Naive B cell (primary cell): ENCODE results near the gene SGK1. TPM values are rescaled to one million over a fixed set of nuclear protein-coding genes. Genes with fewer than 3 reads are reported as not detected.
"Not testable (repeated sequence)": the region's sequence is repeated elsewhere in the genome, so short reads cannot be mapped to it uniquely, and the experiment has no call there.

Source experiments
- ATAC-seq, 2 donors: fragments of 150-1000 bp; cut with Tn5 transposase; 2 replicates each; pipeline ENCODE4 v1.10.0; 2021; ENCODE audit warnings: low read depth in 2 of 2, mild to moderate bottlenecking in 2 of 2, moderate library complexity in 2 of 2
- DNase-seq: peaks from one replicate; pipeline ENCODE4 v3.0.0; 2022
- H3K27ac Mint-ChIP-seq, 6 donors: one replicate each; pipeline ENCODE4 v1.8.0; 2020 to 2022; ENCODE audit warnings: mild to moderate bottlenecking in 6 of 6, mixed read lengths in 6 of 6, moderate library complexity in 5 of 6, inconsistent platforms in 2 of 6
- H3K27me3 Mint-ChIP-seq, 3 donors: one replicate each; pipeline ENCODE4 v1.8.0; 2021 to 2022; ENCODE audit warnings: mixed read lengths in 3 of 3, mild to moderate bottlenecking in 1 of 3
- H3K36me3 Mint-ChIP-seq, 2 donors: one replicate each; pipeline ENCODE4 v1.8.0; 2020 to 2022; ENCODE audit warnings: mixed read lengths in 2 of 2, inconsistent platforms in 1 of 2, mild to moderate bottlenecking in 1 of 2
- H3K4me1 Mint-ChIP-seq, 3 donors: one replicate each; pipeline ENCODE4 v1.8.0; 2020 to 2022; ENCODE audit warnings: mixed read lengths in 3 of 3, inconsistent platforms in 1 of 3, mild to moderate bottlenecking in 1 of 3, moderate library complexity in 1 of 3
- H3K4me3 Mint-ChIP-seq, 8 donors: one replicate each; pipeline ENCODE4 v1.8.0; 2020 to 2022; ENCODE audit warnings: mild to moderate bottlenecking in 8 of 8, mixed read lengths in 8 of 8, moderate library complexity in 8 of 8, inconsistent platforms in 2 of 8
- H3K9me3 Mint-ChIP-seq, 7 donors: one replicate each; pipeline ENCODE4 v1.8.0; 2020 to 2022; ENCODE audit warnings: mixed read lengths in 7 of 7, mild to moderate bottlenecking in 5 of 7, inconsistent platforms in 2 of 7, moderate library complexity in 1 of 7
- polyA plus RNA-seq, 6 donors: library from polyadenylated mRNA; unstranded; fragments of 300-500 nt; fragmentation: Illumina TruSeq; gene quantifications; one replicate each; pipeline ENCODE4 v1.2.3, GENCODE V29; 2021; ENCODE audit warnings: low read depth in 6 of 6

The SGK1 gene
- polyA plus RNA-seq, 6 donors from 2014 or later = 6.6 to 59.1 (median 24.3) TPM

DNA sequence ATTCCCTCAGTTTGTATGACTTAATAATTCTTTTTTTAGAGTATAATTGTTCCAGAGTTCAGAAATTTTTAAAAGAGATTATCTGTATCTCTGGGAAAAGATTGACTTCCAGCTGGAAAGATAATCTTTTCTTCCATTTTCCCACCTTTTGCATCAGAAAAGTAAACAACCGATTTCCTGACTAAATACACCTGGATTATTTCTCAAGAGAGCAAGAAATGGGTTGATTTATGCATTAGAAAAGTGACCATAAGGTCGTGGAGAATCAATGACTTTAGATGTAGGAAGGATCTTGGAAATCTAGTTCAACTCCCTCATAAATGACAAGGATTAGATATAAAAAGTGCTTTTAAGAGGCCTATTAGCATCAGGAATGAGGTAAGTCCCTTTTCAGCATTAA, 79.9 kb downstream of the SGK1 start:
- H3K9me3 Mint-ChIP-seq = peaks cover 0 to 7% (median 2%) of the 10 kb centered on the region in 7 donors

DNA sequence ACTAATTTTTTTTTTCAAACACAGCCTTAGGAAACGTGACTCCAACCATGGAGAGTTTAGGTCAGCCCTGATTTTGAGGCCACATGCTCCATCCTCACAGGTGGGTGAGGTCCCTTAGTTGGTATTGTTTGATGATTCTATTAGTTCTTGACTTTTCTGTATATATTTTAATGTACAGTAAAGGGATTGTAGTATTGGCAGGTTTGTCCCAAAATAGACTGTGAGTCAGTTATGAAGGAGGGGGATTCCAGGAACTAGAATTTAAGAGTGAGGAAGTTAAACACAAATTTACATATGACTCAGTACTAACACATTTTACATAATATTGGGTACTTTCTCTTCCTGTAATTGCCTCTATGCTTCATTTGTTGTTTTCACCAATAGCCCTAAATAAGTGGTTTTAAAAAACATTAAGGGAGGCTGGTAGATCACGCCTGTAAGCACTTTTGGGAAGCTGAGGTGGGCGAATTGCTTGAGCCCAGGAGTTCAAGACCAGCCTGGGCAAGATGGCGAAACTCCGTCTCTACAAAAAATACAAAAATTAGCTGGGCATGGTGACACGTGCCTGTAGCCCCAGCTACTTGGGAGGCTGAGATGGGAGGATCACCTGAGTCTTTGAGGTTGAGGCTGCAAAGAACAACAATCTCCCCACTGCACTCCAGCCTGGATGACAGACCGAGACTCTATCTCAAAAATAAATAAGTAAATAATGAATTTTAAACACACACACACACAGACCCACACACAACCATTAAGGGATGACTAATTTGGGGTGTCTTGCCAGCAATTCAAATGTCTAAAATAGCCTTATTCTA, 81.8 kb downstream of the SGK1 start:
- peak overlapping the region in 7 of 8 donors; percentile 3 to 86 (median 66) for H3K4me3 Mint-ChIP-seq
- H3K27me3 Mint-ChIP-seq = no peaks in the 10 kb centered on the region
- peak; percentile 81 for DNase-seq
- peak overlapping the region; percentile 89 to 100 (median 97) for H3K27ac Mint-ChIP-seq
- H3K4me1 Mint-ChIP-seq = peaks cover 22 to 64% (median 34%) of the 10 kb centered on the region in 3 donors
- no peaks in the 10 kb centered on the region for H3K36me3 Mint-ChIP-seq
- peak; percentile 82 to 83 for ATAC-seq
- peaks cover 0 to 4% (median 2%) of the 10 kb centered on the region in 7 donors for H3K9me3 Mint-ChIP-seq

More for the DNA sequence above, 79.9 kb downstream of the SGK1 start:
- H3K27me3 Mint-ChIP-seq = no peaks in the 10 kb centered on the region
- peak overlapping the region in 2 of 6 donors; percentile 37 to 38 for H3K27ac Mint-ChIP-seq
- H3K36me3 Mint-ChIP-seq = peaks cover 0 to 7% of the 10 kb centered on the region in 2 donors
- H3K4me3 Mint-ChIP-seq = no peak overlapping the region
- DNase-seq (no peak), ATAC-seq (no peak)
- peaks cover 22 to 61% (median 42%) of the 10 kb centered on the region in 3 donors for H3K4me1 Mint-ChIP-seq

DNA sequence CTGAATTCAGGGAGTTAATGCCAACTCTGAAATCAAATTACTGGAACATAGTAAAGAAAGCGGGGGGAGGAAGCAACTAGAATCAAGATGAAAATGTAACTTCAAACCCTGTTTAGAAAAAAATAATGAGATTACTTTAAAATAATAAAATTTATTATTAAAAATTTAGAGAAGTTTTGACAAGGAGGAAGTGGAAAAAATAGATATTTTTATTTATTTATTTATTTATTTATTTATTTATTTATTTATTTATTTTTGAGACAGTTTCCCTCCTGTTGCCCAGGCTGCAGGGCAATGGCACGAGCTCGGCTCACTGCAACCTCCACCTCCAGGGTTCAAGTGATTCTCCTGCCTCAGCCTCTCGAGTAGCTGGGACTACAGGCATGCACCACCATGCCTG, 82.6 kb downstream of the SGK1 start:
- H3K4me3 Mint-ChIP-seq = peak overlapping the region in 3 of 8 donors; percentile 35 to 86 (median 75)
- peak in 1 of 2 donors; percentile 5 for ATAC-seq

DNA sequence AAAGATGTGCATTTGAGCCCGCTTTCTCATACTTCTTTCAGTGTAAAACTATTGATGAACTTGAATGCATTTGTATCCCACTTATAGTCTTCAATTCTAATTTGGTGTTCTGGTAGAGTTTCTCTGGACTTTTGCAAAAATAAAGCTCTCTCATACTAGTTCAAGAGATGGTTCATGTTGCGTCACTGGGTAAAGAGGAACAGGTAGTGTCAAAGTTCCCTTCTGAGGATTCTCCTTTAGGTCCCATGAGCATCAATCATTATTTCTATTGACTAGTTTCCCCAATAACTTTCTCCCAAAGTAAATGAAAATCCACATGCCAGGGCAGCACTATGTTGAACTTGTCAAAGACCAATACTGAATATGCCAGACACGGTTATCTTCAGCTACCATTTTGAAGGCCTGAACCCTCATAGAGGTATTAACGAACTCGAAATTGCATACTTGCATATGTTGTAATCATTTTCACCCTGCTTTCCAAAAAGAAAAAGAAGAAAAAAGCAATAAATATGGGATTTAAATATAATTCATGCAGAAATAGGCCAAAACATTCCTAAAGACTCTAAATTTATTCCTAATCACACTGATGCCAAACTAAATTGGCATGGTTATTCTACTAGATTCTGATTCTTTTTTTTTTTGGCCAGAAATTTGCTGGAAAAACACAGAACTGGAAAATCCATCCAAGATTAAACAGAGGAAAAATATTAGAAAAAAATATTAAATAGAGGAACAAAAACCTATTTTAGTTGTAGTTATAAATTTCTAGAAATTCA, 84.5 kb downstream of the SGK1 start:
- ATAC-seq (no peak), DNase-seq (no peak)
- H3K9me3 Mint-ChIP-seq = peaks cover 0 to 4% (median 0%) of the 10 kb centered on the region in 7 donors
- H3K27me3 Mint-ChIP-seq = no peaks in the 10 kb centered on the region
- H3K27ac Mint-ChIP-seq = peak overlapping the region in 2 of 6 donors; percentile 83 to 89
- no peaks in the 10 kb centered on the region for H3K36me3 Mint-ChIP-seq
- H3K4me3 Mint-ChIP-seq = no peak overlapping the region
- H3K4me1 Mint-ChIP-seq = peaks cover 15 to 57% (median 31%) of the 10 kb centered on the region in 3 donors

More for the DNA sequence above, 82.6 kb downstream of the SGK1 start:
- Mint-ChIP-seq H3K27ac (peak overlapping the region; percentile 89 to 100 (median 97)), H3K4me1 (peaks cover 18 to 62% (median 32%) of the 10 kb centered on the region in 3 donors)
- not testable (repeated sequence) for H3K9me3 Mint-ChIP-seq, H3K36me3 Mint-ChIP-seq, DNase-seq, H3K27me3 Mint-ChIP-seq

DNA sequence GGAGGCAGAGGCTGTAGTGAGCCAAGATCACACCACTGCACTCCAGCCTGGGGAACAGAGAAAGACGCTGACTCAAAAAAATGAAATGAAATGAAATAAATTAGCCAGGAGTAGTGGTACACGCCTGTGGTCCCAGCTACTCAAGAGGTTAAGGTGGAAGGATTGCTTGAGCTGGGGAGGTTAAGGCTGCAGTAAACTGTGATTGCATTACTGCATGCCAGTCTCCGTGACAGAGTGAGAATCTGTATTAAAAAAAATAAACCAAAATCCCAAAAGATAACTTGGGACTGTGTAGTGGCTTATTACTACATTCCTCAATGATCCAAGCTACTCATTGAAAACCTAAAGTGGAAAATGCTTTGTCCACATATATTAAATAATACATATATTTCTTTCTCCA, 87.0 kb downstream of the SGK1 start:
- Mint-ChIP-seq H3K36me3 (no peaks in the 10 kb centered on the region), H3K9me3 (no peaks in the 10 kb centered on the region), H3K4me3 (no peak overlapping the region), H3K4me1 (peaks cover 15 to 51% (median 25%) of the 10 kb centered on the region in 3 donors), H3K27me3 (no peaks in the 10 kb centered on the region), H3K27ac (peak overlapping the region; percentile 20 to 95 (median 79))
- DNase-seq = no peak
- ATAC-seq = no peak

DNA sequence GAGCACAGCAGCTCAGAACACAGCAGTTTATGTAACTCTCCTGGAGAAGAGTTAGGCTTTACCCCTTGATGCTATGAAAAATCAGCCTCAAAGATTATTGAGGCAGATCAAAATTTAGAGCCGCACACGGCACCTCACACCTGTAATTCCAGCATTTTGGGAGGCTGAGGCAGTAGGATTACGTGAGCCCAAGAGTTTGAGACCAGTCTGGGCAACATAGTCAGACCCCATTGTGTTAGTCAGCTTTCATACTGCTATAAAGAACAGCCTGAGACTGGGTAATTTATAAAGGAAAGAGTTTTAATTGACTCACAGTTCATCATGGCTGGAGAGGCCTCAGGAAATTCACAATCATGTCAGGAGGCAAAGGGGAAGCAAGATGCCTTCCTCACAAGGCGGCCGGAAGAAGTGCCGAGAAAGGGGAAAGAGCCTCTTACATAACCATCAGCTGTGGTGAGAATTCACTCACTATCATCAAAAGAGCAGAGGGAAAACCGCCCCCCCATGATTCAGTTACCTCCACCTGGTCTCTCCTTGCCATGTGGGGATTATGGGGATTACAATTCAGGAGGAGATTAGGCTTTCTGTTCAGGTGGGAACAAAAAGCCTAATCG, 87.7 kb downstream of the SGK1 start:
- H3K27ac Mint-ChIP-seq = peak overlapping the region; percentile 47 to 95 (median 79)
- H3K4me1 Mint-ChIP-seq = peaks cover 14 to 49% (median 19%) of the 10 kb centered on the region in 3 donors
- ATAC-seq = peak; percentile 68 to 72
- DNase-seq = peak; percentile 28
- no peaks in the 10 kb centered on the region for H3K27me3 Mint-ChIP-seq
- no peaks in the 10 kb centered on the region for H3K36me3 Mint-ChIP-seq
- H3K9me3 Mint-ChIP-seq = no peaks in the 10 kb centered on the region
- H3K4me3 Mint-ChIP-seq = peak overlapping the region in 6 of 8 donors; percentile 26 to 79 (median 68)

DNA sequence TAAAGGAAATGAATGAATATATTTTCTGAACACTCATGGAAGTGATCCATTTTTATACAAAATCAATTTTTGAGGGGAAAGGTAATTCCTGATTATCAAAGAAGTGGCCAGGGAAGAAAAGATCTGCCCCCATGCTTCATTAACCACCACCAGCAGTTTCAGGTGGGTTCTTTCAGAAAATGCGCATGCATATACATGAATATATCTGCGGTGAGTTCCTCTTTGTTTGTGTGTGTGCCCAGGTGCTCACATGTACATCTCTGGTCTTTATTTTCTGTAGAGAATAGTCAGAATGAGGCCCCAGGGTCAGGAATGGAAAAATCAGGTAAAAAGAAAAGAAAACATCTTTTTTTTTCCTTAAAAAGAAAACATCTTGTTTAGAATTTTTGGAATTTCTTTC, 88.4 kb downstream of the SGK1 start:
- H3K27ac Mint-ChIP-seq = peak overlapping the region in 2 of 6 donors; percentile 24 to 83
- ATAC-seq (peak; percentile 45 to 52), DNase-seq (no peak)
- no peaks in the 10 kb centered on the region for H3K9me3 Mint-ChIP-seq
- peaks cover 9 to 44% (median 14%) of the 10 kb centered on the region in 3 donors for H3K4me1 Mint-ChIP-seq
- no peaks in the 10 kb centered on the region for H3K36me3 Mint-ChIP-seq
- no peaks in the 10 kb centered on the region for H3K27me3 Mint-ChIP-seq
- peak overlapping the region in 3 of 8 donors; percentile 63 to 79 (median 72) for H3K4me3 Mint-ChIP-seq

DNA sequence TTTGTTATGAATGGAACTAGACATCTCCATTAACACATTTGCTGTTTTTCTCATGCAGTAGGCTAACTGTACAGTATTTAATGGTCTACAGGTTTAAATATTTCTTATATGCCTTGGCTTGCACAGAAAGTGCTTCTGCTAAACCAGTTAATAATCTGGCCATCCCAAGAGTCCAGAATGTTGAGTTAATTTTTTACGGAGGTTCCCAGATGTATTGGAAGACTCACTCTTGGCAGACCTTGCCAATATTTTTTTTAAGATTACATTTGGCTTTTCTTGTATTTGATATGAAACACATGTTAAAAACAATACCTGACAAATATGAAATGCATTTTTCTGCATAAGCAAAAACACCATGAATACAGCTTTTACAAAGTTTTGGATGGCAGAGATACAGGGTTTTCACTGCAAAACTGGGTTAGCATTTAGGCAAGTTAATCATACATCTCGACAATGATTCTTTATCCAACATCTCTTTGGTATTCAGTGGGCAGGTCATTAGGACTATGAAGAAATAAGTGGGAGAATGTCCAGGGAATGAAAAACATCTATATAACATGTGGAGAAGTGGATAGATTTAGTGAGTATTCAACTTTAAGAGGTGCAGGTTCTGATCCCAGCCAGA, 94.0 kb downstream of the SGK1 start:
- Mint-ChIP-seq H3K4me3 (no peak overlapping the region), H3K4me1 (peaks cover 0 to 7% (median 0%) of the 10 kb centered on the region in 3 donors)
- no peak for ATAC-seq

DNA sequence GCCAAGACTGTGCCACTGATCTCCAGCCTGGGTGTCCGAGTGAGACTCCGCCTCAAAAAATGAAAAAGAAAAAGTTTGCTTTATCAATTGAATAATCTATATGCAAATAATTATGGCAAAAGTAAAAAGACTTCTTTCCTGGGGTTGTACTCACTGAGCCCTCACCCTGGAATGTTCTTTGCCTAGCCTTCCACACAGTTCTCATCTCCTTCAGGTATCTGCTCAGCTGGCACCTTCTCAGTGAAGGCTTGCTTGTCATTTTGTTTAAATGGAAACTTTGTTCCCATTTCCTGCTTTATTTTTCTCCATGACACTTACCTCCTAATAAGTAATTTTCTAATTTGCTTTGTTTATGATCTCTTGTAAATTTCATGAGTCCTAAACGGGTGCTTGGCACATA, 96.7 kb downstream of the SGK1 start:
- no peak overlapping the region for H3K27ac Mint-ChIP-seq
- no peaks in the 10 kb centered on the region for H3K27me3 Mint-ChIP-seq
- peaks cover 6 to 10% of the 10 kb centered on the region in 2 donors for H3K36me3 Mint-ChIP-seq
- peaks cover 16 to 32% (median 17%) of the 10 kb centered on the region in 3 donors for H3K4me1 Mint-ChIP-seq
- DNase-seq (no peak), ATAC-seq (no peak)
- H3K4me3 Mint-ChIP-seq = no peak overlapping the region
- H3K9me3 Mint-ChIP-seq = peaks cover 0 to 9% (median 5%) of the 10 kb centered on the region in 7 donors

More for the DNA sequence above, 94.0 kb downstream of the SGK1 start:
- no peaks in the 10 kb centered on the region for H3K36me3 Mint-ChIP-seq
- no peak overlapping the region for H3K27ac Mint-ChIP-seq
- DNase-seq = no peak
- H3K27me3 Mint-ChIP-seq = no peaks in the 10 kb centered on the region
- H3K9me3 Mint-ChIP-seq = no peaks in the 10 kb centered on the region

DNA sequence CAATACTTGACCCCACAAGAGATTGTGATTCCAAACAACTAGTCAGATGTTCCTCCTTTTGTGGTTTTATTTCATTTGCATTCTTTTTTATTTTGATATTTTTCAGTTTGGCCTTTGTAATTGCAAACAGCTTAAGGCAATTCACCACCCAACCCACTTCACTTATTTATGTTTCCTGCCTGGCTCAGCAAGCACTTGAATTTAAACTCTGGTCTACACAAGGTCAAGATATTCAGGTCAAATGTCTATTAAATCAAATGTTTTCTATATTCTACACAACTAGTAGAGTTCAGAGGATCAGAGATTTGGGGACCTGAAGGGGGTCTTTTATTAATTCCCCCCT, 100.1 kb downstream of the SGK1 start:
- peak overlapping the region in 2 of 6 donors; percentile 25 to 68 for H3K27ac Mint-ChIP-seq
- ATAC-seq (no peak), DNase-seq (no peak)
- H3K36me3 Mint-ChIP-seq = peaks cover 6 to 11% of the 10 kb centered on the region in 2 donors
- peak overlapping the region in 2 of 8 donors; percentile 9 to 54 for H3K4me3 Mint-ChIP-seq
- H3K27me3 Mint-ChIP-seq = no peaks in the 10 kb centered on the region
- peaks cover 24 to 42% (median 29%) of the 10 kb centered on the region in 3 donors for H3K4me1 Mint-ChIP-seq
- peaks cover 0 to 9% (median 5%) of the 10 kb centered on the region in 7 donors for H3K9me3 Mint-ChIP-seq

DNA sequence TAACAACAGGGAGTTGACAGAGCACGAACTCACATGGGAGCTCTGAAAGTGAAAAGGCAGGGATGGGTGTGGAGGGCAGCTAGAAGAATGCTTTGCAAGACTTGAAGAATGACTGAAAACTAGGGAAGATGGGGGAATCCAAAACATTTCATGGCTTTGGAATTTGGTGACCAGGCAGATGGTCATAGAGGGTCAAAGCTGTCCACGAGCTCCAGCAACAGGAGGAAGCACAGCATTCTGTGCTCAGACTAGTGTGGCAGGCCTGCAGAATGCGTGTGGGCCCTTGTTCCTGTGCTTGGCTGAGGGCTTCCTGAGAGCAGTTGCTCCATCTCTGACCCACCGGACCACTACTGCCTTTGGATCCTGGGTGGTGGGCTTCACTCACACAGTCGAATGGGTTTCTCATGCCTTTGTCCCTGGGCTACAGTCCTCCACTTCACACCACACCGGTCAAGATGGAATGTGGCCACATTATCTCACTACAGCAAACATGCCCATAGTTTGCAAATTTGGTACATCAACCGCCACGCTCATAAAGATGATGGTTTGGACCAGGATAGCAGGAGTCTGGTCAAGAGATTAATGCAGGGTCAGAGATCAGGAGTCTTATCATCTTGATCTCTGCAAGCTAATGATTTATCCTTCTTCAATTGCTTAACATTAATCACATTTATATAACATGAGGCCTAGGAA, 100.7 kb downstream of the SGK1 start:
- Mint-ChIP-seq H3K27ac (peak overlapping the region; percentile 49 to 95 (median 92)), H3K9me3 (peaks cover 0 to 9% (median 5%) of the 10 kb centered on the region in 7 donors), H3K36me3 (peaks cover 6 to 11% of the 10 kb centered on the region in 2 donors), H3K27me3 (no peaks in the 10 kb centered on the region), H3K4me1 (peaks cover 24 to 44% (median 29%) of the 10 kb centered on the region in 3 donors), H3K4me3 (peak overlapping the region in 5 of 8 donors; percentile 55 to 88 (median 59))
- DNase-seq = no peak
- no peak for ATAC-seq

DNA sequence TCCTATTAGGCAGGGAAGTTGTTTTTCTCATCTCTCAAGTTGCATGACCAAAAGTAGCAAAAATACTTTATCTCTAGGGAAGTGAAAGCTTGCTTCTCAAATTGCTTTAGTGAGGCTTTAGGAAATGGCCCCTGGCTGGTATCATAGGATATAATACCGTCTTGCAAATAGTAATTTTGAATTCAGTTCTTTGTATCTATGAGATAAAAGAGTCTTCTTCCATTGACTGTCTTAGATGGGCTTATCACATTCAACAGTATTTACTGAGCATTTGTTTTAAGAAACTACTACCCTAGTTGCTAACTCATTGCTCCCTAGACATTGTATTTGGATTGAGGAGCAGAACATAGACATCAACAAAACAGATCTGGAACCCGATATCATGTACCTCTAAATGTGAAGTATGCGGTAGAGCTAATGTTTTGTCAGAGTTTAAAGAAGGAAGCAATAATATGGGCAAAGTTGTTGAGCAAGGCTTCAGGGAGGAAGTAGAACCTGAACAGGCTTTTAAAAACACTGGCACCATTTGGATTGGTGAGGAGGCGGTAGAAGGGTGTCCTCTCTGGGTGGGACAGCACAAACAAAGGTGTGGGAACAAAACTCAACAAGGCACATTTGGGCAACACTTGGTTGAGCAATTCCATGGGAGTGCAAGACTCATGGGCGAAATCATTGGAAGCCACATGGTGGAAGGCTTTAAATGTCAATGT, 101.5 kb downstream of the SGK1 start:
- DNase-seq (peak; percentile 46), ATAC-seq (peak; percentile 97)
- Mint-ChIP-seq H3K4me3 (peak overlapping the region in 7 of 8 donors; percentile 4 to 88 (median 56)), H3K27ac (peak overlapping the region; percentile 49 to 95 (median 92)), H3K9me3 (peaks cover 0 to 9% (median 5%) of the 10 kb centered on the region in 7 donors), H3K27me3 (no peaks in the 10 kb centered on the region), H3K4me1 (peaks cover 24 to 51% (median 29%) of the 10 kb centered on the region in 3 donors), H3K36me3 (peaks cover 6 to 11% of the 10 kb centered on the region in 2 donors)
